Endothelial cell of umbilical vein (primary cell): ENCODE data around the gene PGD. TPM values are rescaled to one million over a fixed set of nuclear protein-coding genes. Genes with fewer than 3 reads are reported as not detected.

Source experiments
- BruUV-seq: library from RNA; stranded (reverse); fragments of 400-500 nt; replicated peaks from 2 replicates; lab custom pipeline; 2021; lab: Mats Ljungman, UMichigan
- CTCF ChIA-PET: fragments of 300-600, 350-600 bp; sonication (Branson Sonifier 250); formaldehyde crosslinking; loops from one replicate; lab custom pipeline; 2021; ENCODE audit warnings: antibody characterized with exemption, inconsistent platforms; lab: Charles Lee
- POLR2A ChIA-PET: fragments of 300-600, 350-600 bp; sonication (Branson Sonifier 250); formaldehyde crosslinking; loops from one replicate; lab custom pipeline; 2021; ENCODE audit warnings: antibody characterized with exemption, inconsistent platforms; lab: Charles Lee
- DNase-seq: peaks from one replicate; pipeline ENCODE4 v3.0.0-alpha.2; 2011; ENCODE audit warnings: low read depth, low spot score
- FAIRE-seq: peaks from 2 replicates; lab custom pipeline; 2011; peaks lifted over from hg19 to GRCh38; lab: Jason Lieb, UNC
- H2AFZ ChIP-seq: 2 replicates; pipeline ENCODE4 v1.6.0; 2012; ENCODE audit warnings: low read depth, low read length, control low read depth, inconsistent platforms
- H3K27ac ChIP-seq: 2 replicates; pipeline ENCODE4 v1.5.1; 2011; ENCODE audit warnings: low read depth, mild to moderate bottlenecking, control low read depth, low read length, moderate library complexity; ENCODE audit not compliant: insufficient read depth
- H3K27me3 ChIP-seq, 2 experiments: 2 replicates each; pipeline versions ENCODE4 v1.6.0 to v1.6.1; 2011; ENCODE audit warnings: low read length in 2 of 2, mixed read lengths in 1 of 2; ENCODE audit not compliant: control insufficient read depth in 2 of 2, insufficient read depth in 2 of 2
- H3K36me3 ChIP-seq, 2 experiments: 2 replicates in 1 of 2; 3 replicates in 1 of 2; pipeline ENCODE4 v1.5.1; 2011; ENCODE audit warnings: low read length in 2 of 2, mild to moderate bottlenecking in 1 of 2, moderate library complexity in 1 of 2; ENCODE audit not compliant: control insufficient read depth in 2 of 2, insufficient read depth in 2 of 2; ENCODE audit errors: extremely low read depth in 1 of 2
- H3K4me1 ChIP-seq: 3 replicates; pipeline ENCODE4 v1.5.1; 2011; ENCODE audit warnings: mild to moderate bottlenecking, low read length; ENCODE audit not compliant: control insufficient read depth, insufficient read depth; ENCODE audit errors: extremely low read depth
- H3K4me2 ChIP-seq: 2 replicates; pipeline ENCODE4 v1.6.1; 2011; ENCODE audit warnings: low read length, control low read depth, mixed read lengths; ENCODE audit not compliant: insufficient read depth
- H3K4me3 ChIP-seq, 3 experiments: fragments of 200-600 bp in 1 of 3; sonication (generic), shearing (Covaris generic) in 1 of 3; replicated peaks in 1 of 3; 2 replicates each; pipeline ENCODE4 v1.5.1; 2011 to 2016; ENCODE audit warnings: control low read depth in 3 of 3, low read length in 3 of 3, mild to moderate bottlenecking in 2 of 3, inconsistent platforms in 1 of 3, low read depth in 1 of 3, moderate library complexity in 1 of 3; ENCODE audit not compliant: insufficient read depth in 1 of 3
- H3K79me2 ChIP-seq: 2 replicates; pipeline ENCODE4 v1.6.0; 2012; ENCODE audit warnings: low read length, inconsistent platforms; ENCODE audit not compliant: control insufficient read depth, insufficient read depth
- H3K9ac ChIP-seq: replicated peaks from 2 replicates; pipeline ENCODE3; 2011; ENCODE audit warnings: low read length, control low read depth; ENCODE audit not compliant: insufficient read depth; ENCODE audit errors: extremely low read depth
- H3K9me1 ChIP-seq: replicated peaks from 3 replicates; pipeline ENCODE4 v1.6.0; 2011; ENCODE audit warnings: mild to moderate bottlenecking, low read length; ENCODE audit not compliant: control insufficient read depth, insufficient read depth; ENCODE audit errors: extremely low read depth
- H3K9me3 ChIP-seq: replicated peaks from 2 replicates; pipeline ENCODE4 v1.5.1; 2012; ENCODE audit warnings: low read length, inconsistent platforms; ENCODE audit not compliant: control insufficient read depth, insufficient read depth
- H4K20me1 ChIP-seq: replicated peaks from 2 replicates; pipeline ENCODE3; 2011; ENCODE audit warnings: mild to moderate bottlenecking, low read length; ENCODE audit not compliant: control insufficient read depth, insufficient read depth; ENCODE audit errors: extremely low read depth
- EZH2 ChIP-seq: IDR thresholded peaks from 2 replicates; pipeline ENCODE4 v1.6.1; 2012; ENCODE audit warnings: borderline replicate concordance, low read depth, mild to moderate bottlenecking, moderate library complexity, low read length, inconsistent platforms; ENCODE audit not compliant: severe bottlenecking
- JUN ChIP-seq: IDR thresholded peaks from 2 replicates; pipeline ENCODE4 v1.6.1; 2011; ENCODE audit warnings: borderline replicate concordance, low read depth; ENCODE audit not compliant: insufficient read length, insufficient read depth
- MYC ChIP-seq: IDR thresholded peaks from one replicate; pipeline ENCODE4 v1.6.1; 2011; ENCODE audit warnings: mild to moderate bottlenecking, low read depth, low read length
- POLR2A ChIP-seq: IDR thresholded peaks from 2 replicates; pipeline ENCODE4 v1.6.1; 2012; ENCODE audit warnings: low read depth, mild to moderate bottlenecking, control low read depth, low read length
- POLR2AphosphoS5 ChIP-seq: IDR thresholded peaks from 2 replicates; pipeline ENCODE4 v1.6.1; 2012; ENCODE audit warnings: low read depth, mild to moderate bottlenecking, control low read depth, low read length, moderate library complexity; ENCODE audit not compliant: insufficient read depth
- dilution Hi-C: fragments of 300-500 bp; cut with MboI; formaldehyde crosslinking; loops from one replicate; pipeline ENCODE4 v1.15.0; 2019; ENCODE audit warnings: low sequenced_read_pairs; ENCODE audit not compliant: extremely low pct_ligation_motif_present
- intact Hi-C: fragments of 100-400 bp; cut with micrococcal nuclease; formaldehyde crosslinking; loops from one replicate; pipeline ENCODE4 v1.10.0; 2022
- polyA plus RNA-seq, 4 experiments: library from polyadenylated mRNA; depleted of rRNA in 3 of 4; stranded (reverse) in 3 of 4; unstranded in 1 of 4; fragments of >200 nt; gene quantifications; 2 replicates each; pipeline versions ENCODE4 v1.2.1 to v1.2.3, GENCODE V29; 2011 to 2012; ENCODE audit warnings: missing spikeins in 1 of 4
- total RNA-seq: library from RNA; stranded (reverse); gene quantifications from 2 replicates; pipeline ENCODE4 v1.2.3, GENCODE V29; 2021

The PGD gene
- total and polyA plus RNA-seq, 2 donors (not counting 3 experiments of a cell fraction or from before 2014, with no cell fraction given) = 196 to 303 TPM

DNA sequence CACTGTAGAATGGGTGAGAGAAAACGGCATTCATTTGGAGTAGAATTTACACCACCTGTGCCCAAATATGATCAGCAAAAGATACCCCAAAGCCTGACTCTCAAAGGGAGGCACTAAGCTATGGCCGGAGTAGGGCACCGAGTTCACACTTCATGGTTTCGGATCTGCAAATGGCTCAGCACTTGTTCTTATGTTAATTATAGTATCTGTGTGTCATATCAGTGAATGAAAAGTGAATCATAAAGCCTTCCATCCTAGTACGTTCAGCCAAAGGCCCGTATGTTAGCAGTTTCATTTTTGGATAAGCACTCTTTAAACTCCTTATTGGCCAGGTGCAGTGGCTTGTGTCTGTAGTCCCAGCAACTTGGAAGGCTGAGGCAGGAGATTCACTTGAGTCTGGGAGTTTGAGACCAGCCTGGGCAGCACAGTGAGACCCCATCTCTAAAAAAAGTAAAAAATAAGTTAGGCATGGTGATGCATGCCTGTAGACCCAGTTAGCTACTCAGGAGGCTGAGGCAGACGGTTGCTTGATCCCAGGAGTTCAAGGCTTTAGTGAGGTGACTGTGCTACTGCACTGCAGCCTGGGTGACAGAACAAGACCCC, 46.0 kb downstream of the PGD start:
- H3K4me2 ChIP-seq = no peak overlapping the region
- dilution Hi-C loops = no loop called here

DNA sequence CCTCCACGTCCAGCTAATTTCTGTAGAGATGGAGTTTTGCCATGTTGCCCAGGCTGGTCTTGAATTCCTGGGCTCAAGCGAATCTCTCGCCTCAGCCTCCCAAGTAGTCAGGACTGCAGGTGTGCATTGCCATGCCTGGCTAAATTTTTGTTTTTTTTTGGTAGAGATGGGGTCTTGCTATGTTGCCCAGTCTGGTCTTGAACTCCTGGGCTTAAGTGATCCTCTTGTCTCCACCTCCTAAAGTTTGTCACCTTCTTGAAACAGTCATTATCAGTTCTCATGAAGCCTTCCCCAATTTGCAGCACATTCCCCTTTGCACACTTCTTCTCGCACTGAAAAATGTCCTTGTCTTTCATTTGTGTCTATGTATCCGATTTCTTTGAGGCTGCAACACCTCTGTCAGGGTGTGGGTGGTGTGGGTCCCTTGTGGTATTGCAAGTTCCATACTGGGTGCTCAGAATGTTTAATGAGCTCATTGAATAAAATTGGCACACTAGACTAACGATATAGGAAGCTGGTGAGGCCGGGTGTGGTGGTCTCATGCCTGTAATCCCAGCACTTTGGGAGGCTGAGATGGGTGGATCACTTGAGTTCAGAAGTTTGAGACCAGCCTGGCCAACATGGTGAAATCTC, 48.0 kb downstream of the PGD start:
- no peak for FAIRE-seq

More for the DNA sequence above, 46.0 kb downstream of the PGD start:
- H3K4me3 ChIP-seq = no peak overlapping the region
- no peaks in the 10 kb centered on the region for H3K9me1 ChIP-seq
- TF ChIP-seq JUN (no peak), POLR2AphosphoS5 (no peak), MYC (no peak), EZH2 (no peak), POLR2A (no peak)
- no peaks in the 10 kb centered on the region for H3K79me2 ChIP-seq
- ChIA-PET POLR2A (no interaction called here), CTCF (interaction anchor here (1.2 to 1.7 kb wide), 2 partner anchors 11 to 15 kb away, joined by 3 to 4 read pairs; partner anchors contain the start of gene CENPS)
- H3K9me3 ChIP-seq = no peaks in the 10 kb centered on the region
- H3K27ac ChIP-seq = no peak overlapping the region
- FAIRE-seq (no peak), DNase-seq (no peak)
- no peak overlapping the region for H2AFZ ChIP-seq
- intact Hi-C loops = loop anchor here (5.0 kb wide), 1 partner anchor 1002 kb away; no protein-coding TSS in a partner anchor
- no peaks in the 10 kb centered on the region for H4K20me1 ChIP-seq
- H3K9ac ChIP-seq = no peak overlapping the region
- no peaks in the 10 kb centered on the region for H3K27me3 ChIP-seq
- no peaks in the 10 kb centered on the region for H3K4me1 ChIP-seq
- no peaks in the 10 kb centered on the region for H3K36me3 ChIP-seq
- BruUV-seq = no TSS peak

More for the DNA sequence above, 48.0 kb downstream of the PGD start:
- ChIA-PET CTCF (interaction anchor here (0.8 to 1.0 kb wide), 2 partner anchors 10 to 16 kb away, joined by 3 read pairs; no protein-coding TSS in a partner anchor), POLR2A (no interaction called here)
- no TSS peak for BruUV-seq
- no peak overlapping the region for H3K9ac ChIP-seq
- H3K79me2 ChIP-seq = no peaks in the 10 kb centered on the region
- H2AFZ ChIP-seq = no peak overlapping the region
- intact Hi-C loops (loop anchor here (5.0 kb wide), 1 partner anchor 1000 kb away; no protein-coding TSS in a partner anchor), dilution Hi-C loops (no loop called here)
- H3K4me1 ChIP-seq = peaks cover 9% of the 10 kb centered on the region
- DNase-seq = no peak
- no peak for TF ChIP-seq POLR2A
- no peak for TF ChIP-seq JUN
- H3K27me3 ChIP-seq = no peaks in the 10 kb centered on the region
- H3K9me1 ChIP-seq = no peaks in the 10 kb centered on the region
- H3K9me3 ChIP-seq = no peaks in the 10 kb centered on the region
- no peak overlapping the region for H3K4me3 ChIP-seq
- H4K20me1 ChIP-seq = no peaks in the 10 kb centered on the region
- H3K4me2 ChIP-seq = no peak overlapping the region
- no peak overlapping the region for H3K27ac ChIP-seq
- H3K36me3 ChIP-seq = no peaks in the 10 kb centered on the region
